GM23338 (cell line): ENCODE data around the gene LCMT1. TPM values are rescaled to one million over a fixed set of nuclear protein-coding genes. Genes with fewer than 3 reads are reported as not detected.
A peak's percentile ranks its signal among the peaks of the same experiment; 100 is the strongest.

Source experiments
- ATAC-seq: fragments of 200-7000 bp; cut with Tn5 transposase; 3 replicates; pipeline ENCODE4 v1.9.1; 2020
- DNase-seq: peaks from one replicate; pipeline ENCODE4 v3.0.0-alpha.2; 2015; ENCODE audit warnings: low spot score
- H2AFZ ChIP-seq: fragments of 200-600 bp; sonication (generic); 2 replicates; pipeline ENCODE4 v1.8.0; 2016; ENCODE audit warnings: antibody characterized with exemption, mild to moderate bottlenecking, moderate library complexity
- H3F3A ChIP-seq: fragments of 200-600 bp; sonication (generic); replicated peaks from 2 replicates; pipeline ENCODE4 v1.8.0; 2017; ENCODE audit warnings: antibody characterized with exemption, mixed run types, low read depth
- H3K27ac ChIP-seq: fragments of 200-600 bp; sonication (generic); 2 replicates; pipeline ENCODE4 v1.6.1; 2016; ENCODE audit warnings: low read depth
- H3K27me3 ChIP-seq: fragments of 200-600 bp; sonication (generic); 2 replicates; pipeline ENCODE4 v1.8.0; 2016; ENCODE audit warnings: mild to moderate bottlenecking, mixed run types, moderate library complexity; ENCODE audit not compliant: insufficient read depth
- H3K36me3 ChIP-seq: fragments of 200-600 bp; sonication (generic); 2 replicates; pipeline ENCODE4 v1.8.0; 2016; ENCODE audit warnings: mild to moderate bottlenecking; ENCODE audit not compliant: insufficient read depth
- H3K4me1 ChIP-seq: fragments of 200-600 bp; sonication (generic); 2 replicates; pipeline ENCODE4 v1.8.0; 2016; ENCODE audit warnings: mild to moderate bottlenecking, moderate library complexity; ENCODE audit not compliant: insufficient read depth
- H3K4me2 ChIP-seq: fragments of 200-600 bp; sonication (generic); 2 replicates; pipeline ENCODE4 v1.7.1; 2017; ENCODE audit warnings: mixed run types
- H3K4me3 ChIP-seq: fragments of 200-600 bp; sonication (generic); 2 replicates; pipeline ENCODE4 v1.6.1; 2016; ENCODE audit warnings: mixed run types
- H3K79me2 ChIP-seq: fragments of 200-600 bp; sonication (generic); replicated peaks from 2 replicates; pipeline ENCODE4 v1.8.0; 2017; ENCODE audit warnings: mild to moderate bottlenecking; ENCODE audit not compliant: insufficient read depth
- H3K9me2 ChIP-seq: fragments of 200-600 bp; sonication (generic); 2 replicates; pipeline ENCODE4 v1.8.0; 2017; ENCODE audit not compliant: insufficient read depth
- H4K20me1 ChIP-seq: fragments of 200-600 bp; sonication (generic); replicated peaks from 2 replicates; pipeline ENCODE4 v1.8.0; 2017; ENCODE audit warnings: mild to moderate bottlenecking; ENCODE audit not compliant: insufficient read depth
- H3K27ac Mint-ChIP-seq: 2 replicates; pipeline ENCODE4 v1.8.0; 2020; ENCODE audit warnings: inconsistent platforms, mild to moderate bottlenecking, moderate library complexity, mixed read lengths
- H3K27me3 Mint-ChIP-seq: 3 replicates; pipeline ENCODE4 v1.8.0; 2022; ENCODE audit warnings: low read depth, mild to moderate bottlenecking, moderate library complexity, mixed read lengths, inconsistent platforms; ENCODE audit not compliant: insufficient read depth, poor library complexity
- H3K36me3 Mint-ChIP-seq: 3 replicates; pipeline ENCODE4 v1.8.0; 2021; ENCODE audit warnings: low read depth, mild to moderate bottlenecking, inconsistent platforms, moderate library complexity, mixed read lengths
- H3K4me1 Mint-ChIP-seq: 3 replicates; pipeline ENCODE4 v1.8.0; 2020; ENCODE audit warnings: mild to moderate bottlenecking, inconsistent platforms, mixed read lengths
- H3K4me3 Mint-ChIP-seq: 3 replicates; pipeline ENCODE4 v1.8.0; 2021; ENCODE audit warnings: moderate library complexity, mild to moderate bottlenecking, inconsistent platforms, mixed read lengths
- H3K9me3 Mint-ChIP-seq: 3 replicates; pipeline ENCODE4 v1.8.0; 2020; ENCODE audit warnings: moderate library complexity, mild to moderate bottlenecking, inconsistent platforms, mixed read lengths
- CREB1 ChIP-seq: fragments of 250-450 bp; sonication (Bioruptor Pico); IDR thresholded peaks from 2 replicates; pipeline ENCODE4 v1.5.0; 2020; ENCODE audit warnings: low read depth, mild to moderate bottlenecking, moderate library complexity
- EZH2 ChIP-seq: fragments of 200-600 bp; sonication (generic); IDR thresholded peaks from one replicate; pipeline ENCODE4 v1.8.0; 2017; ENCODE audit warnings: antibody characterized with exemption, mild to moderate bottlenecking, low read depth; ENCODE audit not compliant: unreplicated experiment
- EZH2phosphoT487 ChIP-seq: fragments of 200-600 bp; sonication (generic); IDR thresholded peaks from one replicate; pipeline ENCODE4 v1.8.1; 2018; ENCODE audit warnings: antibody characterized with exemption; ENCODE audit not compliant: unreplicated experiment
- JUNB ChIP-seq: IDR thresholded peaks from one replicate; pipeline ENCODE4 v1.6.1; 2016; ENCODE audit warnings: antibody characterized with exemption; ENCODE audit not compliant: unreplicated experiment
- NANOG ChIP-seq: IDR thresholded peaks from 2 replicates; pipeline ENCODE4 v1.6.1; 2016; ENCODE audit warnings: antibody characterized with exemption, borderline replicate concordance
- POLR2AphosphoS5 ChIP-seq: IDR thresholded peaks from 2 replicates; pipeline ENCODE4 v1.6.1; 2016; ENCODE audit warnings: antibody characterized with exemption, low read depth
- STAT1 ChIP-seq: IDR thresholded peaks from one replicate; pipeline ENCODE4 v1.6.1; 2016; ENCODE audit warnings: antibody characterized with exemption; ENCODE audit not compliant: unreplicated experiment
- ZNF114 ChIP-seq: fragments of 250-450 bp; sonication (Bioruptor Pico); IDR thresholded peaks from 2 replicates; pipeline ENCODE4 v1.5.0; 2020; ENCODE audit warnings: mild to moderate bottlenecking, moderate library complexity
- ZNF462 ChIP-seq: fragments of 250-450 bp; sonication (Bioruptor Pico); IDR thresholded peaks from 2 replicates; pipeline ENCODE4 v1.5.0; 2020; ENCODE audit warnings: mild to moderate bottlenecking, moderate library complexity
- polyA plus RNA-seq: library from polyadenylated mRNA; unstranded; fragments of >200 nt; fragmentation: Nextera tagmentation; extraction: Ambion mirVana; gene quantifications from 2 replicates; pipeline ENCODE4 v1.2.1, GENCODE V29; 2016
- total RNA-seq: library from RNA; depleted of rRNA; stranded (reverse); fragments of >200 nt; shearing (Covaris generic); gene quantifications from 2 replicates; pipeline ENCODE4 v1.2.3, GENCODE V29; 2014
- TF ChIP-seq, protein P1 (sequence below): IDR thresholded peaks from 2 replicates; pipeline ENCODE4 v1.6.1; 2016; ENCODE audit warnings: antibody characterized with exemption

LCMT1 gene
- total and polyA plus RNA-seq, 2 experiments from 2014 or later, result 56.2 to 84.6 TPM

DNA sequence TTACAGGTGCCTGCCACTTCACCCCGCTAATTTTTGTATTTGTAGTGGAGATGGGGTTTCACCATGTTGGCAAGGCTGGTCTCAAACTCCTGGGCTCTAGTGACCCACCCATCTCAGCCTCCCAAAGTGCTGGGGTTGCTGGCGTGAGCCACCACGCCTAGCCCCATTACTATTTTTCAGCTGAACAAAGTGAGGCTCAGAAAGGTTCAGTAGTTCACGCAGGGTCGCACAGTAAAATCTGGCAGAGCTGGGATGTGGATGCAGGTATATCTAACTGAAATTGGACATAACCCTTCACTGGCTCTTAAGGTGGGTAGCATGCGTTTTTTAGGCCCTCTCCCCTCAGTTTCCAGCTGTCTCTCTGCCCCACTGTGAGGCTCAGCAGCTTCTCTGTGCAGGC is 112.4 kb downstream of the LCMT1 start (continued):
- TF ChIP-seq ZNF462 (CRISPR knock-in tag), result no peak
- TF ChIP-seq EZH2, result no peak
- no peak for TF ChIP-seq STAT1
- TF ChIP-seq, protein P1, sequence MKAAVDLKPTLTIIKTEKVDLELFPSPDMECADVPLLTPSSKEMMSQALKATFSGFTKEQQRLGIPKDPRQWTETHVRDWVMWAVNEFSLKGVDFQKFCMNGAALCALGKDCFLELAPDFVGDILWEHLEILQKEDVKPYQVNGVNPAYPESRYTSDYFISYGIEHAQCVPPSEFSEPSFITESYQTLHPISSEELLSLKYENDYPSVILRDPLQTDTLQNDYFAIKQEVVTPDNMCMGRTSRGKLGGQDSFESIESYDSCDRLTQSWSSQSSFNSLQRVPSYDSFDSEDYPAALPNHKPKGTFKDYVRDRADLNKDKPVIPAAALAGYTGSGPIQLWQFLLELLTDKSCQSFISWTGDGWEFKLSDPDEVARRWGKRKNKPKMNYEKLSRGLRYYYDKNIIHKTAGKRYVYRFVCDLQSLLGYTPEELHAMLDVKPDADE, result no peak
- TF ChIP-seq JUNB, result no peak
- no peak for TF ChIP-seq NANOG
- TF ChIP-seq CREB1, result no peak

DNA sequence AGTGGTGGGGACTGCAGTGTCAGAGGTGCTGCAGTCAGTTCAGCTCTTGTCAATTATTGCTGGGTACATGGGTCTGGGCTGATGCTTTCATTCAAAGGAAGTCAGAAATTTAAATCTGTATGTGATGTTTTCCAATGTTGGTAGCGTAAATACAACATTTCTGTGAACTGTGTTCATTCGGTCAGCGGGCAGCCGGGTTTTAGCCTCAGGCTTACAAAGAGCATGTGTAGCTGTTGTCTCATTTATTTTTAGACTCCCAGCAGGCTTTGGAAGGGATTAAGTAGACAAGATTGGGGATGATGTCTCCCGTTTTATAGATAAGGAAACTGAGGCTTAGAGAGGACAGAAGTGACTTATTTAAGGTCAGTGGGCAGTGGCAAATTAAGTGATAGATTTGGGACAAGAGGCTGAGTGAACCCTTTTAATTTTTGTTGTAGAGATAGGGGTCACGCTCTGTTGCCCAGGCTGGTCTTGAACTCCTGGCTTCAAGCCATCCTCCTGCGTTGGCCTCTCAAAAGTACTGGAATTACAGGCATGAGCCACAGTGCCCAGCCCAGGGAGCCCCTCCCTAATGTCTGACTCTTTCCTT is 113.3 kb downstream of the LCMT1 start:
- Histone ChIP-seq H3K36me3 (no peaks in the 10 kb centered on the region), H3K4me3 (no peak overlapping the region), H3K27ac (no peak overlapping the region), H3F3A (no peaks in the 10 kb centered on the region), H3K4me1 (no peaks in the 10 kb centered on the region), H3K27me3 (no peaks in the 10 kb centered on the region), H3K79me2 (no peaks in the 10 kb centered on the region), H4K20me1 (no peaks in the 10 kb centered on the region), H3K9me2 (no peaks in the 10 kb centered on the region), H3K4me2 (no peak overlapping the region), H2AFZ (peak overlapping the region; percentile 49; the same call in 1 of the 2 replicates)
- Mint-ChIP-seq H3K27me3 (peaks cover 8% of the 10 kb centered on the region), H3K9me3 (no peaks in the 10 kb centered on the region), H3K27ac (no peak overlapping the region), H3K4me3 (no peak overlapping the region), H3K4me1 (peaks cover 3% of the 10 kb centered on the region), H3K36me3 (no peaks in the 10 kb centered on the region)
- DNase-seq, result no peak
- ATAC-seq, result no peak
- TF ChIP-seq ZNF462 (CRISPR knock-in tag) (no peak), EZH2phosphoT487 (no peak), ZNF114 (CRISPR knock-in tag) (no peak), POLR2AphosphoS5 (no peak)
